Measurements from ENCODE around the gene C2CD4C.
"Not testable (repeated sequence)": the region's sequence is repeated elsewhere in the genome, so short reads cannot be mapped to it uniquely, and the experiment has no call there.

C2CD4C gene

GRCh38 chr19:408902-409515 is at the start of gene C2CD4C:
Gene C2CD4C (minus strand): TSS chr19:409147. CDS start chr19:408361, 786 bp downstream.
- no peak for FAIRE-seq
- no peak for DNase-seq (ENCODE audit: insufficient read length, low spot score)
- no peak for TF ChIP-seq POLR2A (IDR thresholded peaks at IDR 0.05; ENCODE audit: low read depth, low read length)

DNA sequence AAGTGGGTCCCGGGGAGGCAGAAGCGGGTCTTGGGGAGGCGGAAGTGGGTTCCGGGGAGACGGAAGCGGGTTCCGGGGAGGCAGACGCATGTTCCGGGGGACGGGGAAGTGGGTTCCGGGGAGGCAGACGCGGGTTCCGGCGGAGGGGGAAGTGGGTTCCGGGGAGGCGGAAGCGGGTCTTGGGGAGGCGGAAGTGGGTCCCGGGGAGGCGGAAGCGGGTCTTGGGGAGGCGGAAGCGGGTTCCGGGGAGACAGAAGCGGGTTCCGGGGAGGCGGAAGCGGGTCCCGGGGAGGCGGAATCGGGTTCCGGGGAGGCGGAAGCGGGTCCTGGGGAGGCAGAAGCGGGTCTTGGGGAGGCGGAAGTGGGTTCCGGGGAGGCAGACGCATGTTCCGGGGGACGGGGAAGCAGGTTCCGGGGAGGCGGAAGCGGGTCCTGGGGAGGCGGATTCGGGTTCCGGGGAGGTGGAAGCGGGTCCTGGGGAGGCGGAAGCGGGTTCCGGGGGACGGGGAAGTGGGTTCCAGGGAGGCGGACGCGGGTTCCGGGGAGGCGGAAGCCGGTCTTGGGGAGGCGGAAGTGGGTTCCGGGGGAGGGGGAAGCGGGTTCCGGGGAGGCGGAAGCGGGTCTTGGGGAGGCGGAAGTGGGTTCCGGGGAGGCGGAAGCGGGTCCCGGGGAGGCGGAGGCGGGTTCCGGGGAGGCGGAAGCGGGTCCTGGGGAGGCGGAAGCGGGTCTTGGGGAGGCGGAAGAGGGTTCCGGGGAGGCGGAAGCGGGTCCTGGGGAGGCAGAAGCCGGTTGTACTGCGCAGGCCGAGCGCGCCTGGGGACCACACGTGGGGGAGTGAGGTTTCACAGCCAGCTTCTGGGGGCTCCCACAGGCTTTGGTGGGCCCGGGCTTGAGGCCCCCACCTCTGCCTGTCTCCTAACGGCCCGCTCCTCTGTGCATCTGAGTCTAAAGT is 49.4 kb upstream of the C2CD4C start:
- FAIRE-seq (no peak), DNase-seq (ENCODE audit: insufficient read length, low spot score) (no peak)
- no peak for TF ChIP-seq POLR2A (IDR thresholded peaks at IDR 0.05; ENCODE audit: low read depth, low read length)

DNA sequence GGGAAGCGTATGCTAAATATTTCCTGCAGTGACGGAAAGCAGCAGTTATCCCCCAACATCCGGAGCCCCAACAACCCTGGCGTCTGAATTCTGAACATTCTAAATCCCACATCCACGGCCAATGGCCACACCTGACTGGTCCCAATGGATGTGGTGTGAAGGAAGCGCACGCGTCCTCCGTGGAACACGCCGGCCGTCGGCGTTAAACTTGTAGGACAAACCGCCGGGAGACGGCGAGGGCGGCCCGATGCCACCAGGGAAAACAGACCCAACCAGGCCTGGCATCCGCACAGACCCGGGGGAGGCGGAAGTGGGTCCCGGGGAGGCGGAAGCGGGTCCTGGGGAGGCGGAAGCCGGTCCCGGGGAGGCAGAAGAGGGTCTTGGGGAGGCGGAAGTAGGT is 48.7 kb upstream of the C2CD4C start:
- TF ChIP-seq POLR2A (IDR thresholded peaks at IDR 0.05; ENCODE audit: low read depth, low read length) = no peak
- DNase-seq (ENCODE audit: insufficient read length, low spot score) = no peak
- no peak for FAIRE-seq

DNA sequence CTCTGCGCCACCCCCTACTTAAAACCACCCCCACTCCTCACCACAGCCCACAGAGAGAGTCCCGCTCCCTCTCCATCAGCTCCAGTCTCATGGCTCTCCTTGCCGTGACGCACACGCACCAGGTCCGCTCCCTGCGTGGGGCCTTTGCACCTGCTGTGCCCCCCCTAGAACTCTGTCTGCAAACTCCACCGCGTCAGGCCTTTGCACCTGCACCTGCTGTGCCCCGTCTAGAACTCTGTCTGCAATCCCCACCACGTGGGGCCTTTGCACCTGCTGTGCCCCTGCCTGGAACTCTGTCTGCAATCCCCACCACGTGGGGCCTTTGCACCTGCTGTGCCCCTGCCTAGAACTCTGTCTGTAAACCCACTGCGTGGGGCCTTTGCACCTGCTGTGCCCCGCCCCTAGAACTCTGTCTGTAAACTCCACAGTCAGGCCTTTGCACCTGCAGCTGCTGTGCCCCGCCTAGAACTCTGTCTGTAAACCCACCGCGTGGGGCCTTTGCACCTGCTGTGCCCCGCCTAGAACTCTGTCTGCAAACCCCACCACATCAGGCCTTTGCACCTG is 47.7 kb upstream of the C2CD4C start:
- DNase-seq (ENCODE audit: insufficient read length, low spot score) (no peak), FAIRE-seq (no peak)
- TF ChIP-seq POLR2A (IDR thresholded peaks at IDR 0.05; ENCODE audit: low read depth, low read length) = no peak

DNA sequence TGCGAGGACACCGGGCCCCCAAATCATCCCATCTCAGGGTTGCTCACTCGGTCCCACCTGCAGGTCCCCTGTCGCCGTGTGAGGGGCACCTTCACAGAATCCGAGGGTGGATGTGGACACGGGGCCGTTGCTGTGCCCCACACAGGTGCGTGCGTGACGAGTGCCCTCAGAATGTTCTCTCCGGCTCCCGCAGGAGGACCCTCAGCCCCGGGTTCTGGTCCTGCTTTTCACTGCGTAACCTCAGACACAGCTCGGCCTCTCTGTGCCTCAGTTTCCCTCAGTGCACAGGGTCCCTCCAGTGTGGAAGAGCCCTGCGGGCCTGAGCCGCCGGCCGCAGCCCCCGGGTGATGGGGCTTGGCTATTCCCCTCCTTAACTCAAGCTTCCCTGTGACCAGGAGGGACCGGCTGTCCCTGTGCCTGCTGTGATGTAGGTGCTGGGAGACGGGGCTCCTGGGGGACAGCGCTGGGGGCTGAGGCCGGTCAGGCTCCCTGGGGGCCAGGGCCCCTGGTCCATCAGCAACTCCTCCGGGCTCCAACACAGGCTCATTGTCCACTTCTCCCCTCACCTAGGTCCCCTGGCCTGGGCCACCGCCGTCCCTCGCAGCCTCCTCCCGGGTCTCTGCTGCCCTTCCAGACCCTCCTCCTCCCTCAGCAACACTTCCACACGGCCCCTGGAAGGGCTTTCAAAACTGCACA is 47.1 kb upstream of the C2CD4C start:
- no peak for TF ChIP-seq POLR2A (IDR thresholded peaks at IDR 0.05; ENCODE audit: low read depth, low read length)
- DNase-seq (ENCODE audit: insufficient read length, low spot score) (no peak), FAIRE-seq (no peak)

- no peak for FAIRE-seq
- no peak for TF ChIP-seq POLR2A (IDR thresholded peaks at IDR 0.05; ENCODE audit: low read depth, low read length)
- DNase-seq (ENCODE audit: insufficient read length, low spot score) = no peak
Observed at GRCh38 chr19:455031-455705, 46.2 kb upstream of the C2CD4C start.

- FAIRE-seq (no peak), DNase-seq (ENCODE audit: insufficient read length, low spot score) (no peak)
- no peak for TF ChIP-seq POLR2A (IDR thresholded peaks at IDR 0.05; ENCODE audit: low read depth, low read length)
Observed at GRCh38 chr19:453606-454005, 44.7 kb upstream of the C2CD4C start.

- FAIRE-seq (no peak), DNase-seq (ENCODE audit: insufficient read length, low spot score) (no peak)
- no peak for TF ChIP-seq POLR2A (IDR thresholded peaks at IDR 0.05; ENCODE audit: low read depth, low read length)
Observed at GRCh38 chr19:452829-453228, 43.9 kb upstream of the C2CD4C start.

GRCh38 chr19:450912-451481 is 42.0 kb upstream of the C2CD4C start:
- FAIRE-seq = not testable (repeated sequence)

GRCh38 chr19:449916-450315 is 41.0 kb upstream of the C2CD4C start:
- no peak for DNase-seq (ENCODE audit: insufficient read length, low spot score)
- no peak for TF ChIP-seq POLR2A (IDR thresholded peaks at IDR 0.05; ENCODE audit: low read depth, low read length)
- FAIRE-seq = no peak

More at GRCh38 chr19:450912-451481, 42.0 kb upstream of the C2CD4C start:
- not testable (repeated sequence) for DNase-seq (ENCODE audit: insufficient read length, low spot score)

DNA sequence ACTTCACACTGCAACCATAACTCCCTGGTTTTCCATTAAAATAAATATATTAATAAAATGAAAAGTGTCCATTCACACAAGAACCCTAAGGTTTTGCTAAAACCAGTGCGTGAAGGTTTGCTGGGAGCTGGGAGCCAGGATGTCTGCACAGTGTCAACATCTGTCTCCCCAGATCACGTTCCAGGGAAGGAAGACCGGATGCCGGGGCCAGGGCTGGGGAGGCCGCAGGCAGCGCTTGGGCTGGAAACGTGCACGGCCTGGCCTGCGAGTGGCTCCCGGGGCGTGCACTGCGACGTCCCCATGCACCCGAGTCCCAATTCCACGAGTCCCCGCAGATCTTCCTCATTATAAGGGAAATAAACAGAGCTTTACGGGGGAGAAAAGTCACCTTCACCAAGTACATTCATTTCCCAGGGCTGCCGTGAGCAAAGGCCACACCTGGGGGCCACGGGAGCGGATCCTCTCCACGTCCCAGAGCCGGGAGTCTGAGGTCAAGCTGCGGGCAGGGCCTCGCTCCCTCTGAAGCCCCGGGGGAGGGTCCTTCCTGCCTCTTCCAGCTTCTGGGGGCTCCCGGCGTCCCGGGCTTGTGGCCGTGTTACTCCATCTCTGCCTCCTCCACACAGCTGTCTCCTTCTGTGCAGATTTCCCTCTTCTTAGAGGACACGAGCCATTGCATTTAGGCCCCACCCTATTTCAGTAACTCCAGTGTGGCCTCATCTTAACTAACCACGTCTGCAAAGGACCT is 39.0 kb upstream of the C2CD4C start:
- no peak for TF ChIP-seq POLR2A (IDR thresholded peaks at IDR 0.05; ENCODE audit: low read depth, low read length)
- no peak for FAIRE-seq
- DNase-seq (ENCODE audit: insufficient read length, low spot score) = no peak

- DNase-seq (ENCODE audit: insufficient read length, low spot score) (no peak), FAIRE-seq (no peak)
- TF ChIP-seq POLR2A (IDR thresholded peaks at IDR 0.05; ENCODE audit: low read depth, low read length) = no peak
Observed at GRCh38 chr19:447064-447426, 38.1 kb upstream of the C2CD4C start.
